MM.1S (cell line): ENCODE data around the gene SLC35G3.

Source experiments
- EZH2phosphoT487 ChIP-seq: fragments of 300-600 bp; sonication (generic); IDR thresholded peaks from 2 replicates; pipeline ENCODE4 v1.6.1; 2018; ENCODE audit warnings: antibody characterized with exemption, low read length
- TF ChIP-seq, protein P1 (sequence below): fragments of 300-600 bp; sonication (generic); IDR thresholded peaks from 2 replicates; pipeline ENCODE4 v1.5.1; 2016; ENCODE audit warnings: antibody characterized with exemption, low read length, mixed read lengths

DNA sequence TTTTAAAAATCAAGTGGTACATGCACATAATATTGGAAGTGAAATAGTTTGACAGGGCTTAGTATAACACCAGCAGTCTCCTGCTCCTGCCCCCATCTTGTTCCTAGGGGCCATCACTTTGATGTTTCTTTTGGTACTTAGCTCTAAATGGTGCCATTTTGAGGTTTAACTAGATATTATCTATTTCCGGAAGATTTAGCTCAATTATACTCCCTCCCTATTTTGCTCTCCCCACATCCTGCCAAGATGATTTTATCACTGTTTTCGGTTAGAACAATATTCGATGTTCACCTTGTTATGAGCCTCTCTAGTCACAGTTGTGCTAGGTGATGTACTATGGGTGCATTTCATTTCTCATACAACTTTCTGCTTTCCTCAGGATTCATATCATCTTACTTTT, 20.0 kb upstream of the SLC35G3 start:
- no peak for TF ChIP-seq EZH2phosphoT487
- TF ChIP-seq, protein P1, sequence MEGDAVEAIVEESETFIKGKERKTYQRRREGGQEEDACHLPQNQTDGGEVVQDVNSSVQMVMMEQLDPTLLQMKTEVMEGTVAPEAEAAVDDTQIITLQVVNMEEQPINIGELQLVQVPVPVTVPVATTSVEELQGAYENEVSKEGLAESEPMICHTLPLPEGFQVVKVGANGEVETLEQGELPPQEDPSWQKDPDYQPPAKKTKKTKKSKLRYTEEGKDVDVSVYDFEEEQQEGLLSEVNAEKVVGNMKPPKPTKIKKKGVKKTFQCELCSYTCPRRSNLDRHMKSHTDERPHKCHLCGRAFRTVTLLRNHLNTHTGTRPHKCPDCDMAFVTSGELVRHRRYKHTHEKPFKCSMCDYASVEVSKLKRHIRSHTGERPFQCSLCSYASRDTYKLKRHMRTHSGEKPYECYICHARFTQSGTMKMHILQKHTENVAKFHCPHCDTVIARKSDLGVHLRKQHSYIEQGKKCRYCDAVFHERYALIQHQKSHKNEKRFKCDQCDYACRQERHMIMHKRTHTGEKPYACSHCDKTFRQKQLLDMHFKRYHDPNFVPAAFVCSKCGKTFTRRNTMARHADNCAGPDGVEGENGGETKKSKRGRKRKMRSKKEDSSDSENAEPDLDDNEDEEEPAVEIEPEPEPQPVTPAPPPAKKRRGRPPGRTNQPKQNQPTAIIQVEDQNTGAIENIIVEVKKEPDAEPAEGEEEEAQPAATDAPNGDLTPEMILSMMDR: no peak
